Stimulated activated CD8-positive, alpha-beta memory T cell treated with anti-CD3 and anti-CD28 coated beads, Interleukin-2, amount 100 ng/mL, for 1 hour (primary cell): ENCODE results near the gene DSG4.
"Not testable (repeated sequence)": the region's sequence is repeated elsewhere in the genome, so short reads cannot be mapped to it uniquely, and the experiment has no call there.

Source experiments
- DNase-seq, 2 donors: peaks; one replicate each; pipeline ENCODE4 v3.0.0-alpha.2; 2020; ENCODE audit warnings: low read depth in 2 of 2

Gene DSG4, protein sequence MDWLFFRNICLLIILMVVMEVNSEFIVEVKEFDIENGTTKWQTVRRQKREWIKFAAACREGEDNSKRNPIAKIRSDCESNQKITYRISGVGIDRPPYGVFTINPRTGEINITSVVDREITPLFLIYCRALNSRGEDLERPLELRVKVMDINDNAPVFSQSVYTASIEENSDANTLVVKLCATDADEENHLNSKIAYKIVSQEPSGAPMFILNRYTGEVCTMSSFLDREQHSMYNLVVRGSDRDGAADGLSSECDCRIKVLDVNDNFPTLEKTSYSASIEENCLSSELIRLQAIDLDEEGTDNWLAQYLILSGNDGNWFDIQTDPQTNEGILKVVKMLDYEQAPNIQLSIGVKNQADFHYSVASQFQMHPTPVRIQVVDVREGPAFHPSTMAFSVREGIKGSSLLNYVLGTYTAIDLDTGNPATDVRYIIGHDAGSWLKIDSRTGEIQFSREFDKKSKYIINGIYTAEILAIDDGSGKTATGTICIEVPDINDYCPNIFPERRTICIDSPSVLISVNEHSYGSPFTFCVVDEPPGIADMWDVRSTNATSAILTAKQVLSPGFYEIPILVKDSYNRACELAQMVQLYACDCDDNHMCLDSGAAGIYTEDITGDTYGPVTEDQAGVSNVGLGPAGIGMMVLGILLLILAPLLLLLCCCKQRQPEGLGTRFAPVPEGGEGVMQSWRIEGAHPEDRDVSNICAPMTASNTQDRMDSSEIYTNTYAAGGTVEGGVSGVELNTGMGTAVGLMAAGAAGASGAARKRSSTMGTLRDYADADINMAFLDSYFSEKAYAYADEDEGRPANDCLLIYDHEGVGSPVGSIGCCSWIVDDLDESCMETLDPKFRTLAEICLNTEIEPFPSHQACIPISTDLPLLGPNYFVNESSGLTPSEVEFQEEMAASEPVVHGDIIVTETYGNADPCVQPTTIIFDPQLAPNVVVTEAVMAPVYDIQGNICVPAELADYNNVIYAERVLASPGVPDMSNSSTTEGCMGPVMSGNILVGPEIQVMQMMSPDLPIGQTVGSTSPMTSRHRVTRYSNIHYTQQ

DNA sequence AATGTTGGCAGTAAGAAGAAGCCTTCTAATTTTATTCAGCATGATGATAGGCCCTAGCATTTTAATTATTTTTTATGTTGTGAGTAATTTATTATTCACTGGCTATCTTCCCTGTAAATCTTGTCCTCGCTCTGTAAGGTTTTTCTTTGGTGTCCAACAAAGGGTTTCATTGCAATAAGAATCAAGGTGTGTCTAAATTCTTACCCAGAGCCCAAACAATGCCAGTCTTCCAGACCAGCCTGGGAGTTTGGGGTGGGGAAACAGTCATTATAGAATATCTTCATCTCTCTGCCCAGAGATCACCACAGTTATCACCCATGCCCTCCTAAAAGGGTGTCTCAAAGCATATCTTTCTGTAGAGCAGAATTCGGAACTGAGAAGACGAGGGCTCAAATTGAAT lies at the start of gene DSG4:
TSS of gene DSG4 (plus strand) at position 301 of the 400 bp plus-strand sequence. CDS start 135 bp downstream, outside the sequence.
- no peak for DNase-seq

DNA sequence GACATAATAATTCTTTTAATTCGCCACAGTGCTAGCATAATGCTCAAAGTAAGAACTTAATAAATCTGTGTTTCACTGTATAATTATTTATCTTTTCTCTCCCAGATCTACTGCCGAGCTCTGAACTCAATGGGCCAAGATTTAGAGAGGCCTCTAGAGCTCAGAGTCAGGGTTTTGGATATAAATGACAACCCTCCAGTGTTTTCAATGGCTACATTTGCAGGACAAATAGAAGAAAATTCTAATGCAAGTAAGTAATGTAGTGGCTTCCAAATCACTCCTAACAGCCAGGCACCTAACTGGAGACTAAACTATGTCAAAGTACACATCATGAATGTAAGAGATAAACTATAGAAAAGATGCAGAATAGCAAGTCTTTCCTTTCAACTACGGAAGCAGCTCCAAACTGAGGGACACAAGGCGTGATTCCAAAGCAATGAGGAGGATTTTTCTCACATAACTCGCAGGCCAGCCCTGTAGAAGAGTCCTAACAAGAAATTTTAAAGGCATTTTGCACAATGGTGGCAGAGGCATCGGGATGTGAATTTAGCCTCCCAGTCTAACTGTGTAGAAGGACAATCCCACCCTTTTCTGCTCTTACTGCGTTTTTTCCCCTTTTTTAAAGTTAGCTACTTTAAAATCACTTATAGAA lies 46.7 kb upstream of the DSG4 start:
- DNase-seq, result no peak

DNA sequence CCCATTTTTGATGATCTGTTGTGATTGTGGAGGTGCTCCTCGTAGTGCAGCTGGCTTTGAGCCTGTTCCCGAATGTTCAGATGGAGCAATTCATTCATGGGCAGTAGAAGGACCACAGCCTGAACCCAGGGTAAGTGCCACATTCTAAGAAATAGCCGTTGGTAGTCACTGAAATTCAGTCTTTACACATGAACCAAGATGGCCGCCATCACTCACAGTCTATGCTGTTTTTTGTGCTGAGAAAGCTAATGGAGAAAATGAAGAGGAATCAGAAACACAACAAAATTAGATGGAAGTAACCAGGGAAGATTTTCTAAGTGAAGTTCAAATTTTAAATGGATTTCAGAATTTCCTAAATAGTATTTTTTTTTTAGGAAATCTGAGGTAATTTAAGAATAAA lies 33.1 kb upstream of the DSG4 start:
- DNase-seq, result no peak

DNA sequence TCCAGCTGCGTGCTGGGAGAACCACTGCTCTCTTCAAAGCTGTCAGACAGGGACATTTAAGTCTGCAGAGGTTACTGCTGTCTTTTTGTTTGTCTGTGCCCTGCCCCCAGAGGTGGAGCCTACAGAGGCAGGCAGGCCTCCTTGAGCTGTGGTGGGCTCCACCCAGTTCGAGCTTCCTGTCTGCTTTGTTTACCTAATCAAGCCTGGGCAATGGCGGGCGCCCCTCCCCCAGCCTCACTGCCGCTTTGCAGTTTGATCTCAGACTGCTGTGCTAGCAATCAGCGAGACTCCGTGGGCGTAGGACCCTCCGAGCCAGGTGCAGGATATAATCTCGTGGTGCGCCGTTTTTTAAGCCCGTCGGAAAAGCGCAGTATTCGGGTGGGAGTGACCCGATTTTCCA lies 23.2 kb upstream of the DSG4 start:
- DNase-seq, result not testable (repeated sequence)

DNA sequence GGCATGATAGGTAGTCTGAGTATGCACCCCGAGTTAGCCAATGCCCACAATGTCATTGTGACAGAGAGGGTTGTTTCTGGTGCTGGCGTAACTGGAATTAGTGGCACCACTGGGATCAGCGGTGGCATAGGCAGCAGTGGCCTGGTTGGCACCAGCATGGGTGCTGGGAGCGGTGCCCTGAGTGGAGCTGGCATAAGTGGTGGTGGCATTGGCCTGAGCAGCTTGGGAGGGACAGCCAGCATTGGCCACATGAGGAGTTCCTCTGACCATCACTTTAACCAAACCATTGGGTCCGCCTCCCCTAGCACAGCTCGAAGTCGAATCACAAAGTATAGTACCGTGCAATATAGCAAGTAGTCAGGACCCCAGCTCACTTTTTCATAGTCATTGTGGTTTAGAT lies 21.6 kb upstream of the DSG4 start:
- no peak for DNase-seq

DNA sequence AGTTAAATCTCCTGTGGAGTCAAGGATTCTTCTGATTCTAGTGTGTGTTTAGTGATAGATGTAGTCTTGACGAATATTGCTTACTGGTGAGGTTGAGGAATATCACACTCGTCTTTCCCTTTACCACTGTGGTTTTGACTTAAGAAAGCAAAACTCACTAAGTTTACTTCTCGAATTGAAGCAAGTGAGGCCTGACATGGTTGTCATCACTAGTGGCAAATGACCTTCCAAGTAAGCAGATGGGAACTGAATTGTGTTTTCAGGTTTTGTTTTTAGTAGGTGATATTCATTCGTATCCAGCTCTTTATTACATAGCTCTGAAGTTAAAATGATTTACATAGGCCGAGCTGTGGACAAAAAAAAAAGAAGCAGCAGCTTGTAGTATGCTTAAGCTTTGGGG lies 20.6 kb upstream of the DSG4 start:
- no peak for DNase-seq

DNA sequence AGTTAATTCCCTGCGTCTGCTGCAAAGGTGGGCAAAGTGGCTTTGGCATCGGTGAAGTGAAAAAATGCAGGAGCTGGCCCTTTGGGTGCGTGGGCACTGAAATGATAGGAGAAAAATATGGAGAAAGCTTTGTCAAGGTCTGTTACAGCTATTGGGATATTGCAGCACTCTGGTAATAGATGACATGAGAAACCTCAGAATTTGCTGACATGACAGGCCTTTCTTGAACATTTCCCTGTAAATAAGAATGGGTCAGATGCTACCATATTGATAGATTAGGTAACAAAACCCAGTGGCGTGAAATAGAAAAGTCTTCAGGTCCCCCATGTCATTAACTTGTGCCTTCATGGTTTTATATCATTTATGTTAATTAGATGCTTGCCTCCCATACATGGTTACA lies 12.4 kb upstream of the DSG4 start:
- DNase-seq, result no peak

DNA sequence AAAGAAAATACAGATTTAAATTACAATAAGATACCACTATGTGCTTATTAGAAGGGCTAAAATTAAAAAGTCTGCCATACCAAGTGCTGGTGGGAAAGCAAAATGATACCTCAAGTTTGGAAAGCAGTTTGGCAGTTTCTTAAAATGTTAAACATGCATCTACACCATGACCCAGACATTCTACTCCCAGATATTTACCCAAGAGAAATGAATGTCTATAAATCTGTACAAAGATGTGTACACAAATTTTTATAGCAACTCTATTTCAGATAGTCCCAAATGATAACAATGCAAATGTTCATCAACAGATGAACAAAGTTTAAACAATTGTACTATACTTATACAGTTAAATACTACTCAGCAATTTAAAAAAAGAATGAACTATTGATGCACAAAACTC lies 7.1 kb upstream of the DSG4 start:
- no peak for DNase-seq

DNA sequence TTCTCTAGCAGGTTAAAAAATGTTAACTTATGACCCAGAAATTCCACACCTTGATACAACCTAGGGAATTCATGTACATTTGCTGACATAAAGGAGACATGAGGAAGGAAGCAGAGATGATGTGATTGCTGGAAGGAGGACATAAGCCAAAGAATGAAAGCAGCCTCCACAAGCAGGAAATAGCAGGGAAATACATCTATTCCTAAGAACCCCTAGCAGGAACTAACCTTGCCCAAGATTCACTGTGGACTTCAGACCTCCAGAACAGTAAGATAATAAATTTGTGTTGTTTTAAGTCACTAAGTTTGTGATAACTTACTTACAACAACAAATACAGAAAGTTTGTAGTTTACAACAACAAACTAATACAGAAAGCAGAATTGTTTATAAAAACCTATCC lies 4.6 kb upstream of the DSG4 start:
- no peak for DNase-seq

DNA sequence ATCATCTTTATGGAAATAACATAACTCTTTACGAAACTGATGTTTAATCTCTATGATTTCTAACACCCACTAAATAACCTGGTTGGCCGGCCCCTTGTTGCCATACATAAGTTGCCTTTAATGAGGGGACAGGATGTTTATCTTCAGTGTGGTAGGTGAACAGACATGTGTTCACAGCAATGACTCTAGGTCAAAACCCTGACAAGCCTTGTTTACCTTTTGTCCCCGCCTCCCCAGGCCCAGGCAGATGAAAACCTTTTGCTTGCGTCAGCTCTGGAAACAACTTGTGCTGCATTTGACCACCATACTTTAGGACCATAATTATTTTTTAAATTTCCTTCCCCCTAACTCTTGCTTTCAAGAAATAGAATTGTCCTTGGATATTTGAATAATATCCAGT lies 2.9 kb upstream of the DSG4 start:
- DNase-seq, result no peak

DNA sequence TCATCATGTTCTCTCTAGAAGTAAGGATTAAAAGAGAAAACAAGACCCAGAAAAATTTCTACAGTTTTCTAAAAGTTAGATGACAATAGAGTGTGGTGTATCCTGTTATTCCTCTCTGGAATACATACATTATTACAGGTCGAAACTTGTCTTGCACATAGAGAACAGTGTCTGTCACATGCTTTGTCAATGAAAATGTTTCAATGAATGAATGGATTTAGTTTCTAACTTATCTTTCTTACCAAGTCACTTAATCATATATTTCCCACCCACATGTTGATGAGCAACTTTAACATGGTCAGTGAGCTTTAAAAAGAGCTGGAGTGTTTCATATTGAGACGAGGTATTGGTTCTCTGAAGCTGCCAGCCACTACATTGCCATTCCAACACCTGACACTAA lies 4.3 kb downstream of the DSG4 start:
- DNase-seq, result no peak

DNA sequence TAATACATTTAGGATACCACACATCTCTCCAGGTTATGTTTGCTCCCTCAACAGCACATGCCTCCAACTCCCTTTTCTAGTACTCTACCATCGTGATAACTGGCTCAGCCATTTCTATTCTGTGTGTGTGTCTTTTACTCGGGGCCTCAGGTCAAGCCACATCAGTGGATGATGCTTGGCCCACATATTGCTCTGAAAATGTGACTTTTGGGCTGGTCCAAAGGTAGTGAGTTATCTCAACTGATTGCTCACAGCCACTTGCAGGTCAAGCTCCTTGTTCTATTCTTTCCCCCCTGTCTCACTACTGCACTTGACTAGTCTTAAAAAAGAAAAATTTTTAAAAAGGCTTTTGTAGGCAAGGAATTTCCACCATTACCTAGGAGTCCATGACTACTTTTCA lies 5.5 kb downstream of the DSG4 start:
- DNase-seq, result no peak

DNA sequence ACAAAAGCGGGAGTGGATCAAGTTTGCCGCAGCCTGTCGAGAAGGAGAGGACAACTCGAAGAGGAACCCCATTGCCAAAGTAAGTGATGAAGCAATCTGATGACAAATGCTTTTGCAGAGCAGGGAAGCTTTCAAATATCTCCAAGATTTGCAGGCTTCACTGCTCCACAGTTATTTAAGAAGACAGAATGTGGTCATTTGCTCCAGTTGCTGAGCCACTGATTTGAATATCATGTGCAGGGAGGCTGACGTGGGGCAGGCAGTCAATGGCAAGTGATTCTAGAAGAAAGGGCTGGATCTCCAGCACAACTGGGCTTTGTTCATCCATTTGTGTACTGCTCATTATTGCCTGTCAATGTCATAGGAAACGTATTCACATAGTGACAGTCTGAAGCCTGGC lies 10.2 kb downstream of the DSG4 start:
- no peak for DNase-seq

DNA sequence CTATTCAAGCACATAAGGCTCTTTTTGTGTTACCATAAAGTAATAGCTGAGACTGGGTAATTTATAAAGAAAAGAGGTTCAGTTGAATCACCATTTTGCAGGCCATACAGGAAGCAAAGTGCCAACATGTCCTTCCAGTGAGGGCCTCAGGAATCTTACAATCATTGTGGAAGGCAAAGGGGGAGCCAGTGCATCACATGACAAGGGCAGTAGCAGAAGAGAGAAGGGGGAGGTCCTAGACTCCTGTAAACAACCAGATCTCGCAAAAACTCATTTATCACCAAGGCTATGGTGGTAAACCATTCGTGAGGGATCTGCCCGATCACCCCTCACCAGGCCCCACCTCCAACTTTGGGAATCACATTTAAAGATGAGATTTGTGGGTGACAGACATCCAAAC lies 16.7 kb downstream of the DSG4 start:
- no peak for DNase-seq

DNA sequence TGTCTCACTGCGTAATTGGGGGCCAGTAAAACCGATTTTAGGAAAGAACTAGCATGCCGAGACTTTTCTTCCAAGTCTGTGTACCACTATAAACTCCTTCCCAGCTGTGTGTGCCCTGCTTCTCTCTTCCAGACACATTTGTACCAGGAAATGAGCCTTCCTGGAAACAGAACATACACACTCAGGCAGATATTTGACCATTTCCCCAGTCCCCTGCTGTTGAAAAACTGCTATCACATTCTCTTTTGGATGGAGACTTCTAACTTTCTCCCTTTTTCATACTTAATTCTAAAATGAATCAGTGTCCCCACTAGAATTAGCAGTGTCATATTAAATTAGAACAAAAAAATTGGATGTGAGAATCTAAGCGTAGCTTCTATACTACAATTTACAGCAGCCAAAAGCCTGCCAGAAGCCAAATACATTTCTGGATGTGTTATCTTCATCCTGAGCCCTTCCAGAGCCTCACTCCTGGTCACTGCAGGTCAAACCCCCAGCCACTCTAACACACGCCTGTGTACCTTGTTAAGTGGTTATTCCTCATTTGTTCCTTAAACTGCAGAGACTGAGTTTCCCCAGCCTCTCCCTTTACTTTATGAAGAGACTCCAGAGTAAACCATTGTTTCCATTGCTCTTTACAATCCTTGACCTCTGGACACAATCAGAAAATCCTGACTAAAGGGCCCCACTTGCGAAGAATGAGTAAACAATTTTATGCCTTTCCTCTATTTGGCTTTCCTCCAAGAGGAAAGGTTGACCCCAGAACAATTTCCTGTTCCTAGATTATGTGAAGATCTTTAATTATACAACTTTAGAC lies 20.4 kb downstream of the DSG4 start:
- DNase-seq, result no peak

DNA sequence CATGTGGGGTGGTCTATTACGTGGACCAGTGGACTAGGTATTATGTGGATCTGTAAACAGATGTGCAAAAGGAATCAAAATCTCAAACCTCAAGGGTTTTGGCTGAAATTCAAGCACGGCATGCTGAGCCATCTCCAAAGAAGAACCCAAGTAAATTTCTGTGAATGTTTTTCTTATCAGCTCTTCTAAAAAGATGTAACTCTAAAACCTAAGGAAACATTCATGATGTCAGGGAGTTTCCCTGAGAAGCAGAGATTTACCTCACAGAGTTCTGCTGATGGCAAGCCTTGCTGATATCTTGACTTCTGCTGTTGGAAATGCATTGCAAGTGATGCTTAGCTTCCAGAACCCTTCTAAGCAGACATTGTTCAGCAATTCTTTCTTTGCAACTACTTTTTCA lies 21.6 kb downstream of the DSG4 start:
- no peak for DNase-seq

DNA sequence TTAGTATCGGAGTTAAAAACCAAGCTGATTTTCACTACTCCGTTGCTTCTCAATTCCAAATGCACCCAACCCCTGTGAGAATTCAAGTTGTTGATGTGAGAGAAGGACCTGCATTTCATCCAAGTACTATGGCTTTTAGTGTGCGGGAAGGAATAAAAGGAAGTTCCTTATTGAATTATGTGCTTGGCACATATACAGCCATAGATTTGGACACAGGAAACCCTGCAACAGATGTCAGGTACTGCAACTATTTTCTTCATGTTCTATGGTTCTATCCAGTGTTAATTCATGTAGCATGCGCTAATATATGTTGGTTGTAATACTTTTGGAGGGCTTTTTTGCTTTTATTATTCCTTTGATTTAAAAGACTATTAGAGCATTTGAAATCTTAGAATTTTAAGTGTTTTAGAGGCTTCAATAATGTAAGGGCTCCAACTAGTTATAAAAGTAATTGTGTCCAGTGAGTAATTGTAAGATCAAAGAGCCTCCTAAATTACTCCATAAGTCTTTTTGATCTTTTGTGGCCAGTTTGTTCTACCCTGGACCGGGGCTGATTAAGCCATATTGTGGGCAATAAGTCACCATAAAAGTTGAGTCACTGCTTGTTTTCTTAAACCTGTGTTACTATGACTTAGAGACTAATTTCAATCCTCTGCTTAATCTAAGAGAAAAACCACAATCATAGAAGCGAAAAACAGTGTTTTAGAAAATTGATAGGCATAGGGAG lies 22.9 kb downstream of the DSG4 start:
- no peak for DNase-seq

DNA sequence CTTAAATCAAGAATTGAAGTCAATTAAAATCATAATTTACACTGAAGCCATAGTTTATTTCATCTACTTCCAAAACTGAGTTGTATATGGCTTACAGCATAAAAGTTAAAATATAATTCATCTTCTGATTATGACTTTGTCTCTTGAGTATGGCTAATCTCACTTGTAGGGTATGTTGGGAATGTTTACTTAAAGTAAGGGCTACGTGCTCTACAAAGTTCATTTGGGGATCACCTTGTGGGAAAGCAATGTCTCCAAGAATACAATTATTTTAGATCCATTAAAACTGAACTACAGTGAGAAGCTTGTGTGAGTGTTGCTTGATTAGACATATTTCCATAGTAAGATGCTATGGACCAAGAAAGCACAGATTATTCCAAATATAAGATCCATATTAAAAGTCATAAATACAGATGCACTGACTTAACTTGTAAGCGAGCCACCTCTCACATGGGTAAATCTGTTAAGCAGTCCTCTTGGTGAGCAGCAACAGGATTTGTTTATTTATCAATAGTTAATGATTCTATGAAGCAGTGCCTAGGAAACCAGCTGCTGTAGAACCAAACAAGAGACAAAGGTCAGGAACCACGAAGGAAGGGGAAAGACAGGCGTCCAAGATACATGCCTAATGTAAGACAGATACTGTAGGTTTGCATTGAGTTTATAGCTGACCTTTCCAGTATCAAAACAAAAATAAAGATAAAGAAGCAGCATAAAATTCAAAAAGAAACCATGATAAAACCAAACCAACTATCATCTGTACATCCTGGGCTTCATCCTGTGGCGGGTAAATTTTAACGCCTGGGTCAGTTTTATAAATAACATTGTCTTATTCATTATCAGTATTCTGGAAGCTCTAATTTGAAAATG lies 24.8 kb downstream of the DSG4 start:
- DNase-seq, result no peak

DNA sequence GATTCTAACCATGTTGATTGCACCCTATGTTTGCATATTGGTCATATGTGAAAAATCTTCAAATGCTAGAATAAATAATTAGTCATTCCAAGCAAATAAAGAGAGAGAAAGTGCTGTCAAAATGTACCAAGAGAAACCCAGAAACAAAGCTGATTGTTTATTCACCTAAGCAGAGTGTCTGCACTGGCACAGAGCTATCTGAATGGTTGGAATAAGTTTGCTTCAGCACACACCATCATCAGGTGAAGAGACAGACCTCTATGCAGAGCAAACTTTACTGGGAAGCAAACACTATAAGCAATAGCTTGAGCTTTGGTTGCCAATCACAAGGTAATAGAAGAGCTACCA lies 25.4 kb downstream of the DSG4 start:
- no peak for DNase-seq

DNA sequence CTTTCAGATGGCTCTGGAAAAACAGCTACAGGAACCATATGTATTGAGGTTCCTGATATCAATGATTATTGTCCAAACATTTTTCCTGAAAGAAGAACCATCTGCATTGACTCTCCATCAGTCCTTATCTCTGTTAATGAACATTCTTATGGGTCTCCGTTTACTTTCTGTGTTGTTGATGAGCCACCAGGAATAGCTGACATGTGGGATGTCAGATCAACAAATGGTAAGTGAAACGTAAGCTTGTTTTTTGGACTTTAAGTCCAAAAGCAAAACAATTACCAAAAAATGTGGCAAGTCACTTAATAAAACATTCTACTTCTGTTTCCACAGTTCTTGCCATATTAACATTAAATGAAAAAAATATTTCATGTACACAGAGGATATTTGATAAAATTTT lies 26.8 kb downstream of the DSG4 start:
- no peak for DNase-seq
